Endodermal cell (in vitro differentiated cells): ENCODE data around the gene LRMDA. TPM values are rescaled to one million over a fixed set of nuclear protein-coding genes. Genes with fewer than 3 reads are reported as not detected.

ENCODE experiments used
- DNase-seq: peaks from one replicate; pipeline ENCODE4 v3.0.0-alpha.2; 2017
- H3K27ac ChIP-seq: 2 replicates; pipeline ENCODE4 v1.5.1; 2013; ENCODE audit warnings: mild to moderate bottlenecking, low read depth, low read length, moderate library complexity
- H3K27me3 ChIP-seq: 2 replicates; pipeline ENCODE4 v1.6.1; 2013; ENCODE audit warnings: mild to moderate bottlenecking, low read length, moderate library complexity; ENCODE audit not compliant: insufficient read depth, control insufficient read depth, poor library complexity, severe bottlenecking
- H3K36me3 ChIP-seq: 2 replicates; pipeline ENCODE4 v1.7.0; 2013; ENCODE audit warnings: mild to moderate bottlenecking, low read length, moderate library complexity; ENCODE audit not compliant: control insufficient read depth, insufficient read depth
- H3K4me1 ChIP-seq: one replicate; pipeline ENCODE4 v1.7.0; 2013; ENCODE audit warnings: low read length; ENCODE audit not compliant: control insufficient read depth, insufficient read depth
- H3K4me3 ChIP-seq: 2 replicates; pipeline ENCODE4 v1.5.1; 2013; ENCODE audit warnings: mild to moderate bottlenecking, low read length, moderate library complexity
- H3K9ac ChIP-seq: 2 replicates; pipeline ENCODE4 v1.6.1; 2013; ENCODE audit warnings: mild to moderate bottlenecking, low read length, moderate library complexity; ENCODE audit not compliant: poor library complexity, severe bottlenecking; ENCODE audit errors: extremely low read depth
- H3K9me3 ChIP-seq: 2 replicates; pipeline ENCODE4 v1.6.1; 2013; ENCODE audit warnings: mild to moderate bottlenecking, low read length, moderate library complexity; ENCODE audit not compliant: control insufficient read depth
- H3K27ac Mint-ChIP-seq: 2 replicates; pipeline ENCODE4 v1.8.0; 2020; ENCODE audit warnings: mixed read lengths
- H3K27me3 Mint-ChIP-seq: 2 replicates; pipeline ENCODE4 v1.8.0; 2021; ENCODE audit warnings: mild to moderate bottlenecking, mixed read lengths; ENCODE audit not compliant: insufficient read depth
- H3K36me3 Mint-ChIP-seq: 2 replicates; pipeline ENCODE4 v1.8.0; 2020; ENCODE audit warnings: low read depth, mixed read lengths
- H3K4me1 Mint-ChIP-seq: 2 replicates; pipeline ENCODE4 v1.8.0; 2020; ENCODE audit warnings: mixed read lengths
- H3K4me3 Mint-ChIP-seq: 2 replicates; pipeline ENCODE4 v1.8.0; 2020; ENCODE audit warnings: mild to moderate bottlenecking, moderate library complexity, mixed read lengths
- H3K9me3 Mint-ChIP-seq: 2 replicates; pipeline ENCODE4 v1.8.0; 2020; ENCODE audit warnings: mild to moderate bottlenecking, mixed read lengths
- WGBS, 2 experiments: methylation state at CpG; one replicate each; pipeline versions ENCODE4 v1.1.5 to v1.1.7; 2013; ENCODE audit warnings: missing lambda C conversion rate in 2 of 2, mixed read lengths in 1 of 2; ENCODE audit not compliant: insufficient coverage in 1 of 2, insufficient read length in 1 of 2; 5-methylcytosine and 5-hydroxymethylcytosine counted together
- total RNA-seq, 2 donors: library from RNA; stranded (reverse); fragmentation: NEBNext Ultra II Directional in 1 of 2; extraction: Animal tissue kit (Norgen Biotek cat#: 25700) in 1 of 2; gene quantifications; 2 replicates in 1 of 2; 3 replicates in 1 of 2; pipeline ENCODE4 v1.2.1, GENCODE V29; 2021
- TF ChIP-seq, protein P1 (sequence below): fragments of 200-600 bp; sonication (generic); conservative IDR thresholded peaks from 2 replicates; pipeline ENCODE4 v1.5.0; 2021; ENCODE audit warnings: antibody characterized with exemption, mild to moderate bottlenecking

The LRMDA gene
- total RNA-seq, 2 donors from 2014 or later: 1.7 to 5.1 TPM

DNA sequence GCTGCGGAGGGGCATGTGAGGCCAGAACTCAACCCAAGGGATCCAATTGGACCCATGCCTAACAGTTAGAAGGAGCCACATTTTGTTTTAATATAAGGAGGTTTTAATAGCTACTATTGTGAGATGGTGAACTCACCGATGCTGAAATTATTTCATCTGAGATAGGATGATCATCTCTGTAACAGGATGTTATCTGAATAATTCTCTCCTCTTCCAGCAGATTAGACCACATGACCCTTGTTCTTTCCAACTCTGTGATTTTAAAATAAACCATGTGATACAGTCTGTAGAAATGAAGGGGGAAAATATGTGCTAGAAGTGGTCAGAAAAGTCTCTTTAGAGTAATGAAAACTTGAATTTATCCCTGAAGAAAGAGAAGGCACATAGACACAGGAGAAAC is 385.8 kb downstream of the LRMDA start:
- no peak for DNase-seq
- H3K27ac Mint-ChIP-seq: no peak overlapping the region
- H3K4me1 Mint-ChIP-seq: peaks cover 1% of the 10 kb centered on the region
- TF ChIP-seq, protein P1, sequence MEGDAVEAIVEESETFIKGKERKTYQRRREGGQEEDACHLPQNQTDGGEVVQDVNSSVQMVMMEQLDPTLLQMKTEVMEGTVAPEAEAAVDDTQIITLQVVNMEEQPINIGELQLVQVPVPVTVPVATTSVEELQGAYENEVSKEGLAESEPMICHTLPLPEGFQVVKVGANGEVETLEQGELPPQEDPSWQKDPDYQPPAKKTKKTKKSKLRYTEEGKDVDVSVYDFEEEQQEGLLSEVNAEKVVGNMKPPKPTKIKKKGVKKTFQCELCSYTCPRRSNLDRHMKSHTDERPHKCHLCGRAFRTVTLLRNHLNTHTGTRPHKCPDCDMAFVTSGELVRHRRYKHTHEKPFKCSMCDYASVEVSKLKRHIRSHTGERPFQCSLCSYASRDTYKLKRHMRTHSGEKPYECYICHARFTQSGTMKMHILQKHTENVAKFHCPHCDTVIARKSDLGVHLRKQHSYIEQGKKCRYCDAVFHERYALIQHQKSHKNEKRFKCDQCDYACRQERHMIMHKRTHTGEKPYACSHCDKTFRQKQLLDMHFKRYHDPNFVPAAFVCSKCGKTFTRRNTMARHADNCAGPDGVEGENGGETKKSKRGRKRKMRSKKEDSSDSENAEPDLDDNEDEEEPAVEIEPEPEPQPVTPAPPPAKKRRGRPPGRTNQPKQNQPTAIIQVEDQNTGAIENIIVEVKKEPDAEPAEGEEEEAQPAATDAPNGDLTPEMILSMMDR: no peak
- H3K36me3 Mint-ChIP-seq: no peaks in the 10 kb centered on the region
- WGBS, 2 experiments: 95 to 100% methylated on average over 1 to 2 of the region's 2 CpGs
- H3K4me1 ChIP-seq: no peaks in the 10 kb centered on the region
- H3K9me3 ChIP-seq: no peaks in the 10 kb centered on the region
- no peak overlapping the region for H3K27ac ChIP-seq
- H3K36me3 ChIP-seq: no peaks in the 10 kb centered on the region
- H3K27me3 Mint-ChIP-seq: peaks cover 78% of the 10 kb centered on the region
- H3K9me3 Mint-ChIP-seq: peaks cover 12% of the 10 kb centered on the region
- H3K4me3 Mint-ChIP-seq: no peak overlapping the region
- H3K27me3 ChIP-seq: peaks cover 80% of the 10 kb centered on the region
- no peak overlapping the region for H3K4me3 ChIP-seq
- H3K9ac ChIP-seq: no peak overlapping the region

DNA sequence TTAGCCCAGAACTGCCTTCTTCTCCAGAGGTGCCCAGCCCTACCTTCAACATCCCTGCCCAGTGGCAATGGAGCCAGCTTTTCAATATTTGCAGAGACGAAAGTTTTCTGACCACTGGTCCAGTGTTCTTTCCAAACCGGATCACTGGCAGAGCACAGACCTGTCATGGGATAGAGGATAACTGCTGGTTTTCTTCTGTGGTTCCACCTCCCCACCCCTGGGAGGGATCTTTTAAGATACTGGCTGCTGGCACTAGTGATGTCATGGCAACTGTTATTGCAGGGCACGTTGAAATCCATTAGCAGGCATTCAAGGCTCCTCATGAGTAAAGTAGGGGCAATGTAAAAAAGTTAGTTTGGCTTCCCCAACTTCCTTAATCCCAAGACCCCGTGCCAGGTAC is 387.1 kb downstream of the LRMDA start:
- WGBS, 2 experiments: 82% methylated on average over 4 of the region's 4 CpGs; no CpG with 5 or more reads in 1 of the 2 experiments
- H3K9me3 Mint-ChIP-seq: peaks cover 12% of the 10 kb centered on the region
- no peaks in the 10 kb centered on the region for H3K4me1 ChIP-seq

DNA sequence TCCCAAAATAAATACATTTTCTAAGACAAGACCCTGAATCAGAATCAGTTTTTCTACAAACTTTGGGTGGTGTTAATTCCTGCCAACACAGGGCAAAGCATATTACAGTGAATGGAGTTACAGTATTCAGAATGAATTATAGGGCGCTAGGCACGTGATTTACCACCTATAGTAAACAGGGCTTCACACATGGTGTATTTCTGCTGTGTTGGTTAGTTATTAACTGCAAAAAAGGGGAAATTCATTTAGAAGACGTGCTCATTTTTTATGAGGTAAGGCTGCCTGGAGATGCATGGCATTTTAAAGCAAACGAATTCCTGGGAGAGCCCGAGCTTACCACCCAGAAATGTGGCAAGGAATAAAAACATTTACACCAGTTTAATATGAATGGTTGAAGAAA is 393.8 kb downstream of the LRMDA start:
- no peak overlapping the region for H3K9ac ChIP-seq
- Mint-ChIP-seq H3K36me3 (no peaks in the 10 kb centered on the region), H3K4me3 (no peak overlapping the region), H3K27ac (no peak overlapping the region), H3K27me3 (peaks cover 38% of the 10 kb centered on the region), H3K9me3 (peaks cover 11% of the 10 kb centered on the region), H3K4me1 (no peaks in the 10 kb centered on the region)
- DNase-seq: no peak
- WGBS, 2 experiments: 98% methylated on average over 5 of the region's 5 CpGs; no CpG with 5 or more reads in 1 of the 2 experiments
- peaks cover 12% of the 10 kb centered on the region for H3K27me3 ChIP-seq
- H3K9me3 ChIP-seq: no peaks in the 10 kb centered on the region
- H3K4me1 ChIP-seq: no peaks in the 10 kb centered on the region
- H3K4me3 ChIP-seq: no peak overlapping the region
- H3K36me3 ChIP-seq: no peaks in the 10 kb centered on the region
- no peak overlapping the region for H3K27ac ChIP-seq
- TF ChIP-seq, protein P1: no peak

More for the DNA sequence above, 387.1 kb downstream of the LRMDA start:
- H3K27me3 Mint-ChIP-seq: peaks cover 72% of the 10 kb centered on the region
- no peak overlapping the region for H3K9ac ChIP-seq
- no peak overlapping the region for H3K4me3 Mint-ChIP-seq
- no peaks in the 10 kb centered on the region for H3K9me3 ChIP-seq
- H3K36me3 Mint-ChIP-seq: no peaks in the 10 kb centered on the region
- no peak overlapping the region for H3K4me3 ChIP-seq
- H3K27ac ChIP-seq: no peak overlapping the region
- H3K4me1 Mint-ChIP-seq: peaks cover 1% of the 10 kb centered on the region
- peaks cover 71% of the 10 kb centered on the region for H3K27me3 ChIP-seq
- DNase-seq: no peak
- H3K36me3 ChIP-seq: no peaks in the 10 kb centered on the region
- TF ChIP-seq, protein P1: no peak
- no peak overlapping the region for H3K27ac Mint-ChIP-seq
